ENCODE data around the gene ERBB4. TPM values are rescaled to one million over a fixed set of nuclear protein-coding genes. Genes with fewer than 3 reads are reported as not detected.

The ERBB4 gene
- total RNA-seq, 2 experiments from 2014 or later = not detected

- Histone ChIP-seq H3K79me2 (ENCODE audit: insufficient read depth, low read depth, low read length) (no peaks in the 10 kb centered on the region), H3K4me1 (ENCODE audit: insufficient read depth, low read length, poor library complexity, severe bottlenecking) (peaks cover 68% of the 10 kb centered on the region), H3K9me2 (ENCODE audit: insufficient read depth, low read length) (no peaks in the 10 kb centered on the region), H3K4me2 (ENCODE audit: low read length) (peak overlapping the region; percentile 37), H4K20me1 (ENCODE audit: insufficient read depth, low read length) (no peaks in the 10 kb centered on the region), H3K9me3 (ENCODE audit: low read length) (peaks cover 9% of the 10 kb centered on the region; the same call in 1 of the 2 replicates), H3K27ac (ENCODE audit: low read depth, low read length, poor library complexity, severe bottlenecking) (no peak overlapping the region), H3K36me3 (ENCODE audit: insufficient read depth, low read length) (no peaks in the 10 kb centered on the region), H2AFZ (ENCODE audit: low read length) (peak overlapping the region; percentile 83; the same call in 1 of the 2 replicates), H3K4me3 (ENCODE audit: low read depth, low read length, poor library complexity, severe bottlenecking) (no peak overlapping the region)
- ChIA-PET CTCF (ENCODE audit: unreplicated experiment) (no interaction called here), POLR2A (interaction anchor here (1.1 kb wide), 1 partner anchor 17 kb away, joined by 4 read pairs; no protein-coding TSS in a partner anchor)
- BruUV-seq (replicated peaks) = no TSS peak
- no peak for DNase-seq (ENCODE audit: low spot score)
- intact Hi-C loops (cut with micrococcal nuclease; ENCODE audit: unreplicated experiment) = no loop called here
- TF ChIP-seq, protein P1, sequence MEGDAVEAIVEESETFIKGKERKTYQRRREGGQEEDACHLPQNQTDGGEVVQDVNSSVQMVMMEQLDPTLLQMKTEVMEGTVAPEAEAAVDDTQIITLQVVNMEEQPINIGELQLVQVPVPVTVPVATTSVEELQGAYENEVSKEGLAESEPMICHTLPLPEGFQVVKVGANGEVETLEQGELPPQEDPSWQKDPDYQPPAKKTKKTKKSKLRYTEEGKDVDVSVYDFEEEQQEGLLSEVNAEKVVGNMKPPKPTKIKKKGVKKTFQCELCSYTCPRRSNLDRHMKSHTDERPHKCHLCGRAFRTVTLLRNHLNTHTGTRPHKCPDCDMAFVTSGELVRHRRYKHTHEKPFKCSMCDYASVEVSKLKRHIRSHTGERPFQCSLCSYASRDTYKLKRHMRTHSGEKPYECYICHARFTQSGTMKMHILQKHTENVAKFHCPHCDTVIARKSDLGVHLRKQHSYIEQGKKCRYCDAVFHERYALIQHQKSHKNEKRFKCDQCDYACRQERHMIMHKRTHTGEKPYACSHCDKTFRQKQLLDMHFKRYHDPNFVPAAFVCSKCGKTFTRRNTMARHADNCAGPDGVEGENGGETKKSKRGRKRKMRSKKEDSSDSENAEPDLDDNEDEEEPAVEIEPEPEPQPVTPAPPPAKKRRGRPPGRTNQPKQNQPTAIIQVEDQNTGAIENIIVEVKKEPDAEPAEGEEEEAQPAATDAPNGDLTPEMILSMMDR (conservative IDR thresholded peaks at IDR 0.05; ENCODE audit: low read length) = no peak
- TF ChIP-seq EZH2phosphoT487 (IDR thresholded peaks at IDR 0.05; ENCODE audit: borderline replicate concordance, low read depth, low read length) = no peak
Measured at GRCh38 chr2:211367293-211367692, 1171.3 kb downstream of the ERBB4 start.

- Histone ChIP-seq H3K27ac (ENCODE audit: low read depth, low read length, poor library complexity, severe bottlenecking) (peak overlapping the region; percentile 81), H3K4me3 (ENCODE audit: low read depth, low read length, poor library complexity, severe bottlenecking) (peak overlapping the region; percentile 41), H2AFZ (ENCODE audit: low read length) (peak overlapping the region; percentile 86), H3K4me2 (ENCODE audit: low read length) (peak overlapping the region; percentile 58), H3K79me2 (ENCODE audit: insufficient read depth, low read depth, low read length) (no peaks in the 10 kb centered on the region), H3K4me1 (ENCODE audit: insufficient read depth, low read length, poor library complexity, severe bottlenecking) (peaks cover 52% of the 10 kb centered on the region), H4K20me1 (ENCODE audit: insufficient read depth, low read length) (no peaks in the 10 kb centered on the region), H3K9me3 (ENCODE audit: low read length) (peaks cover 9% of the 10 kb centered on the region; the same call in 1 of the 2 replicates), H3K36me3 (ENCODE audit: insufficient read depth, low read length) (no peaks in the 10 kb centered on the region), H3K9me2 (ENCODE audit: insufficient read depth, low read length) (no peaks in the 10 kb centered on the region)
- TF ChIP-seq, protein P1 (conservative IDR thresholded peaks at IDR 0.05; ENCODE audit: low read length) = no peak
- TF ChIP-seq EZH2phosphoT487 (IDR thresholded peaks at IDR 0.05; ENCODE audit: borderline replicate concordance, low read depth, low read length) = no peak
- ChIA-PET CTCF (ENCODE audit: unreplicated experiment) (interaction anchor here (0.8 kb wide), 1 partner anchor 17 kb away, joined by 3 read pairs; no protein-coding TSS in a partner anchor), POLR2A (interaction anchor here (0.5 to 1.0 kb wide), 4 partner anchors 58 to 396 kb away, joined by 3 to 5 read pairs (median 3); no protein-coding TSS in a partner anchor)
- no TSS peak for BruUV-seq (replicated peaks)
- intact Hi-C loops (cut with micrococcal nuclease; ENCODE audit: unreplicated experiment) = no loop called here
- DNase-seq (ENCODE audit: low spot score) = peak; percentile 49
Measured at GRCh38 chr2:211364911-211365310, 1173.7 kb downstream of the ERBB4 start.

GRCh38 chr2:211361383-211361782, 1177.2 kb downstream of the ERBB4 start:
- no TSS peak for BruUV-seq (replicated peaks)
- Histone ChIP-seq H3K4me1 (ENCODE audit: insufficient read depth, low read length, poor library complexity, severe bottlenecking) (peaks cover 29% of the 10 kb centered on the region), H3K4me2 (ENCODE audit: low read length) (no peak overlapping the region), H4K20me1 (ENCODE audit: insufficient read depth, low read length) (no peaks in the 10 kb centered on the region), H3K27ac (ENCODE audit: low read depth, low read length, poor library complexity, severe bottlenecking) (no peak overlapping the region), H3K79me2 (ENCODE audit: insufficient read depth, low read depth, low read length) (no peaks in the 10 kb centered on the region), H3K9me3 (ENCODE audit: low read length) (peaks cover 9% of the 10 kb centered on the region; the same call in 1 of the 2 replicates), H2AFZ (ENCODE audit: low read length) (no peak overlapping the region; the same call in 1 of the 2 replicates), H3K4me3 (ENCODE audit: low read depth, low read length, poor library complexity, severe bottlenecking) (no peak overlapping the region), H3K9me2 (ENCODE audit: insufficient read depth, low read length) (no peaks in the 10 kb centered on the region), H3K36me3 (ENCODE audit: insufficient read depth, low read length) (no peaks in the 10 kb centered on the region)
- ChIA-PET CTCF (ENCODE audit: unreplicated experiment) (no interaction called here), POLR2A (no interaction called here)
- TF ChIP-seq EZH2phosphoT487 (IDR thresholded peaks at IDR 0.05; ENCODE audit: borderline replicate concordance, low read depth, low read length) = no peak
- TF ChIP-seq, protein P1 (conservative IDR thresholded peaks at IDR 0.05; ENCODE audit: low read length) = no peak
- no peak for DNase-seq (ENCODE audit: low spot score)
- intact Hi-C loops (cut with micrococcal nuclease; ENCODE audit: unreplicated experiment) = no loop called here
